ENCODE measurements around the gene LDLRAD4.

- TF ChIP-seq GATA2 (IDR thresholded peaks at IDR 0.05; ENCODE audit: low read depth, low read length) (no peak), GATA3 (IDR thresholded peaks at IDR 0.05; ENCODE audit: low read depth, low read length) (no peak)
Measured at GRCh38 chr18:13597068-13597467, 378.5 kb downstream of the LDLRAD4 start.
